HG02943 (cell line): ENCODE results near the gene ADRA2C.
"Not testable (repeated sequence)": the region's sequence is repeated elsewhere in the genome, so short reads cannot be mapped to it uniquely, and the experiment has no call there.

ENCODE experiments used
- ATAC-seq: cut with Tn5 transposase; IDR thresholded peaks from one replicate; pipeline ENCODE4 v1.9.1; 2021; ENCODE audit warnings: mild to moderate bottlenecking, low read depth, moderate library complexity; ENCODE audit not compliant: unreplicated experiment

ADRA2C gene

DNA sequence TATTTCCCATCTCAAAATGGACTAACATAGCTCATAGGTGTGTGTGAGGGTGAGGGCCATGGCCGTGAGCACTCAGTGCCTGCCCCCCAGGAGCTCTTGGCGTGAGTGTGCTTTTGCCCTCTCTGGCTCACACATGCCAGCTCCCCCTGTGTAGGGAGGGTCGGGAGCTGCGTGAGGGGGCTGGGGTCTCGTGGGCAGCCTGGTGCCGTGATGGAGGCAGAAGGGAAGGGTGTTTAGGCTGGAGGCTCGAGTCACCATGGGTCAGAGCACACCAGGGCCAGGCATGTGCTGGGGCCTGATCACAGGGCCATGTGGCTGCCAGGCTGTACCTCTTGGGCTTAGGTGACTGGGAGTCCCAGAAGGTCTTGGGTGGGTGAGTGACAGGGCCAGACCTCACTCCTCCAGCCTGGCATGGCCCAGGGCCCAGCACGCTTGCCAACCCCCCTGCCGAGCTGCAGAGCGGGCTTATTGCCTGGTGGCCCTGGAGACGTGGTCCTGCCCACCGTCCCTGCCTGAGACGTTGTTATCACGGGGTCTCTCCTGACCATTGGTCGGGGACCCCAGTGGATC lies 44.0 kb downstream of the ADRA2C start:
- ATAC-seq = no peak

DNA sequence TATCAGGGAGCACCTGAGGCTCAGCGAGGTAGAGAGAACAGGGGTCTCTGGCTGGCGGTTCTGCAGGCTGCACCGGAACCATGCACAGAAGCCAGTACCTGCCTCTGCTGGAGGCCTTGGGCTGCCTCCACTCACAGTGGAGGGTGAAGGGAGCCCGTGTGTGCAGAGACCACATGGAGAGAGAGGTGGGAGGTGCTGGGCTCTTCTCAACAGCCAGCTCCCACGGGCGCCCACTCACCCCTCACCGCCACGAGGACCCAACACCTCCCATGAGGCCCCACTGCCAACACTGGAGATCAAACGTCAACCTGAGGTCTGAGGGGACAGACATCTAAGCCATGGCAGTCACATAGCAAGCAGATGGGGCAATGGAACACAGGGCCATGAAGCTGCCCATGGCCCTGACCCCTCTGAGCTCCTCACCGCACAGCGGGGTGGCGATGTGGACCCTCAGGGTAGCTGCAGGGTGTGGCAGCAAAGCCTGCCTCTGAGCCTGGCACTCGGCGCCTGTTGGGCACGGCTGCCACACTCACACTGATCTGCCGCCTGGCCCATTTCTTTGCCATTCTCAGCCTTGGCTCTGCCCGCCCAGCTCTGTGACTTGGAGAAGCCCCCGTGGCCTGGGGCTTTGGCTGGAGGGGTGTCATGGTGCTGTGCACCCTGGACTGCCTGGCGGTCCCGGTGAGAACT lies 44.8 kb downstream of the ADRA2C start:
- ATAC-seq = no peak

GRCh38 chr4:3811621-3812020 lies 45.4 kb downstream of the ADRA2C start:
- no peak for ATAC-seq

DNA sequence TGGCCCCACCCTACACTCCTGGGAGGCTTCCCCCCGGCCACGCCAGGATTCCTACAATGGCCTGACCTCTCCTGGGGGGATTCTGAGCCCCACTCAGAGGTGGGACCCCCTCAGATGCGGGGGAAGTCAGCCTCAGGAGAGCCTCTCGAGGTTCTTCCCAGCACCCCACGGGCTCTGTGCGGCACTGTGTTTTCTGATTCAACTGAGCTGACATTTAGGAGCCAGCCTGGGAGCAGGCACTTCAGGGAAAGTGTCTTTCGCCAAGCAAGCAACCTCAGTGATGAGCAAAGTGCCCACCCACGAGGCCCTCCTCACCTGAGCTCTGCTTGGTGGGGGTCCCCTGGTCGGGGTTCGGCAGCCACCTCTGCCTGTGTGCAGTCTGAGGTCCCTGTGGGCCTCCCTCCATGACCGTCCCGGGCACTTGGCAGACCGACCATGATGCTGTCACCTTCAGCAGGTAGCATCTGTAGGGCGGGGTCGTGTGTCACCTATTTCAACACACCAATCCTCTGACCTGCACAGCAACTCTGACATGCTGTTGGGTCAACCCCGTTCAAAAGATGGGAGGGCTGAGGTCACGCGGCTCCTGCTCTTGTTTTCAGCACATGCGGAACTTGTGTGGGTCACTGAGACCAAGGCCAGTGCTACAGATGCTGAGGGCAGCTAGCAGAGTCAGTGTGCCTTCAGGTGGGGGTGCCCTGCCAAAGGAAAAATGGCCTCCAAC lies 46.2 kb downstream of the ADRA2C start:
- no peak for ATAC-seq

DNA sequence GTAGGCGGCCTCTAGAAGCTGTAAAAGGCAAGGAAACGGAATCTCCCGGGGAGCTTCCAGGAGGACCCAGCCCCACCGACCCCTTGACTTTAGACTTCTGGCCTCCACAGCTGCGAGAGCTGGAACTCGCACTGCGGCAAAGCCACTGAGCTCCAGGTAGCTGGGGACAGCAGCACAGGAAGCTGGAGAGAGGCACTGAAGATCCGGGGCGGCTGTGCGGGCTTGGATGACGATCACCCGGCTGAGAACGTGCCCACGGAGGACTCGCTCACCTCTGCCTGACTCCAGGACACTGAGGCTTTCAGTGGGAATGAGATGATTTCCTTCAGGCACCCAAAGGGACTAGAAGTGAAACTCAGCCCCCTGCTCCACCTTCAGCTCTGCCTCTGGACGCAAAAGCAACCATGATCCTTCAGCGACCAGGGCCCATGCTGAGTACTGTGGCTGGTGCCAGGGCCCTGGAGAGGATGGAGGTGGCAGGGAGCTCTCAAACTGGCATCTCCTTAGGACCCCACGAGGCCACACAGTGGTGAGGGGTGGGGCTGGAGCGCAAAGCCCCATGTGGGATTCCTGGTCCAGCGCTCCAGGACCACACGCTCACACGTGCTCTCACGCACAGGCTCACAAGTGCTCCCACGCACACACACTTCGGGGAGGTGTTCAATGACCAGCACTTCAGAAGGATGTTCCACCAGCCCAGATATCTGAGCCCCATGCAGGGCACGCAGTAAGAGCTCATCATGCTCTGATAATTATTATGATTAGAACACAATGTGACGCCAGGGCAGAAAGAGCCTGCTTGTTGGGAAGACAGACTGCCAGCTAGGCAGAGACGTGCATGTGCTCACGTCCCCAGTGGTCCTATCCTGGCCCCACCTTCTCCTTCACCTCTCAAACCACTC lies 47.2 kb downstream of the ADRA2C start:
- no peak for ATAC-seq

DNA sequence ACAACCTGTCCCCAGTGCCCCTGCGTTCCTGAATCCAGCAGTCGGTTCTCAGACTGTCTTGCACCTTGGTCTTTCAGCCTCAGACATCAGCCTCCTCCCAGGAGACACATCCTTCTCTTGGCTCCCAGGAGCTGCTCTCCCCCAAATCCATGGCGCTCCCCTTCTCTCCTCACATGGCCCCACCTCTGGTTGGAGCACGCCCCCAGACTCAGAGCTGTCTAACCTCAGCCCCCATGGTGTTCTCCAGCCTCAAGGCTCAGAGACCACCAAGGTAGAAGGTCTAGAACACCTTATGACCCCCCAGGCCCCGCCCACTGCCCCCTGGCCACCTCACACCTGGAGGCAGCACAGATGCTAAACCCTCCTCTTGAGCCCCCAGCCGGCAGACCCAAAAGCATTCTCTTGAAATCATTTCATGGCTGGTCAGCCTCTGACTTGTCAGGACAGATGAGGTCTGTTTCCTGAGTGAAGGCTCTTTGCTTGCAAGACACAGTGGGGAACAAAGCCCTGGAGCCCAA lies 47.9 kb downstream of the ADRA2C start:
- ATAC-seq = no peak

DNA sequence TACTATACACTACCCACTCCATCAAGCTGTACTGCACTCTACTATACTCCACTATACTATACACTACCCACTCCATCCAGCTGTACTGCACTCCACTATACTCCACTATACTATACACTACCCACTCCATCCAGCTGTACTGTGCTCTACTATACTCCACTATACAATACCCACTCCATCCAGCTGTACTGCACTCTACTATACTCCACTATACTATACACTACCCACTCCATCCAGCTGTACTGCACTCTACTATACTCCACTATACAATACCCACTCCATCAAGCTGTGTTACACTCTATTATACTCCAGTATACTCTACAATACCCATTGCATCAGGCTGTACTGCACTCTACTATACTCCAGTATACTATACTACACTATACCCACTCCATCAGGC lies 48.7 kb downstream of the ADRA2C start:
- not testable (repeated sequence) for ATAC-seq

DNA sequence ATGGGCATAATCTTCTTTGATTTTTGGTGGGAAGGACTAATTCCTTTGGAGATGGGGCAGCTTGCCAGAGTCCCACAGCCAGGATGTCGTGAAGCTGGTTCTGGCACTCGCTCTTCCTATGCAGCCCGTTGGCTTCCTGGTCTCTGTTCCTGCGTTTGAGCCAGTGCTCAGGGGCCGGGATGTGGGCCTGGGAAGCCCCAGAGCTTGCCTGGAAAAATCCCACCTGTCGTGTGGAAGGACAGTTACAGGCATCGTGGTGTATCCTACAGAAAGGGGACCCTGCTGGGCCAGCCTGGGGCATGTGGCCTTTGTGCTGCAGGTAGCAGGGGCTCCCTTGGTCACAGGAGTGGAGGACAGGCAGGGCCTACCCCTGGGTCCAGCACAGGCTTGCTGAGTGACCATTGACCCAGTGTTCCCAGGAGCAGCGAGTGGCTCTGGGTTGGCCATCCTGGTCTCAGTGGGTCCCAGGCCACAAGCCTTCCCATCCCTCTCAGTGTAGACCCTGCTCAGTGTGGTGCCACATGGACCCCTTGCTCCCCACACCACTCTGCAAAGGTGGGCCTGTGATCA lies 50.2 kb downstream of the ADRA2C start:
- ATAC-seq = no peak

DNA sequence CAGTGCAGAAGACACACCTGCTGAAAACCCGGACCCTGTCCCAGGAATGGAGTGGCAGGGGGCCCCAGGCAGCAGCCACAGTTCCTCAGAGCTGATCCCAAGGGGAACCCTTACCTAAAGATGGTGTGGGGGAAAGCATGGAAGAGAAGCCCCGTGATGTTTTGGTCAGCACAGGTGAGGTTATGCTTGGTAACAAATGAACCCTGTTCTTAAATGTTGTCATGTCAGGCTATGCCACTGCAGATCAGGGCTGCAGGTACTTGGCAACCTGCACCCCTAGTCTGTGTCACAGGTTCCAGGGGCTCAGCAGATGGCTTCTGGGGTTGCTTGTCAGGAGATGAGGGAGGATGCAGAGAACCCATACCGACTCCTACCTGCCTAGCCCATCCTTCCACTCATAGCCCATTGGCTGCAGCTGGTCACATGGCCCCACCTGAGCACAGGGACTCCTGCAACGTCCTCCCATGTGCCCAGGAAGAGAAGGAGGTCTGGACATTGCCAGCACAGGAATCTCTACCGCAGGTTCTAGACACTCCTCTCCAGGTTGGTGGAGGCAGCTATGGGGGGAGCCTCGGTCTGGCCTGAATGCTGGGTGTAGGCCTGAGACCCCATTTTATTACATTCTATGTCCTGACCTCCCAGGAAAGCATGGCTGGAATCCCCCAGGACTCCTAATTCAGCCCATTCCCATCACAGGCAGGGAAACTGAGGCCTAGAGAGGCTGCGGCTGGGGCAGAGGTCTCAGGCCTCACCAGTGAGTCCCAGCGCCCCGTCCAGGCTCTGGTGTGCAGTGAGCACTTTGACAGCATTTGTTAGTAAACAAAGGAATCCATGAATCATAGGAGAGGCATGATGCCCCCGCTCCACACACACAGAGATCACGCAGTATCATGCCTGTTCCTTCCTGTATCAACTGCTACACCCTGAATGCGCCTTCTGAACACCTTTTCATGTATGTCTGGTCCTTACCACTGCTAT lies 51.1 kb downstream of the ADRA2C start:
- ATAC-seq = no peak
